DMS 273 (cell line): ENCODE data around the gene IDH3G.
A peak's percentile ranks its signal among the peaks of the same experiment; 100 is the strongest.

Experiments used
- DNase-seq: peaks from one replicate; lab custom pipeline; 2025; ENCODE audit not compliant: unreplicated experiment; lab: John Stamatoyannopoulos, UW

Gene IDH3G

GRCh38 chrX:153791104-153791852 lies 2.9 kb downstream of the IDH3G start:
- no peak for DNase-seq

DNA sequence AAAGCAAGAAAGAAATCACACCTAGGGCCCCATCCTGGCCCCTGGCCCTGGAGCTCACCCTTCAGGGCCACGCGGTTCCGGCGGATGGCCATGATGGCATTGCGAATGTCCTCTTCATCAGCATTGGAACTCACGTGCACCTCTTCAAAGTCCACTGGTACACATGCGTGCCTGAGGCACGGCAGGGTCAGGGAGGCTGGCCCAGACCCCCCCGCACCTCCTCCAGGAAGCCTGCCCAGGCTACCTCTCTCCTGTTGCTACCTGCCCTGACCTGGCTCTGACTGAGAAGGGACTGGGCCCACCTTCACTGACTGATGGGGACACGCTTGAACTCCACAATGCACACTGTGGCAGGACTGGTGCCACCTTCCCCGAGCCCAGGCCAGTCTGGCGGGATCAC lies 4.5 kb downstream of the IDH3G start:
- DNase-seq: no peak

GRCh38 chrX:153786669-153787068 lies 7.5 kb downstream of the IDH3G start:
- DNase-seq: peak; percentile 43

GRCh38 chrX:153784325-153784967 lies 9.7 kb downstream of the IDH3G start:
- DNase-seq: no peak

- no peak for DNase-seq
Observed at GRCh38 chrX:153783378-153784013, 10.7 kb downstream of the IDH3G start.

DNA sequence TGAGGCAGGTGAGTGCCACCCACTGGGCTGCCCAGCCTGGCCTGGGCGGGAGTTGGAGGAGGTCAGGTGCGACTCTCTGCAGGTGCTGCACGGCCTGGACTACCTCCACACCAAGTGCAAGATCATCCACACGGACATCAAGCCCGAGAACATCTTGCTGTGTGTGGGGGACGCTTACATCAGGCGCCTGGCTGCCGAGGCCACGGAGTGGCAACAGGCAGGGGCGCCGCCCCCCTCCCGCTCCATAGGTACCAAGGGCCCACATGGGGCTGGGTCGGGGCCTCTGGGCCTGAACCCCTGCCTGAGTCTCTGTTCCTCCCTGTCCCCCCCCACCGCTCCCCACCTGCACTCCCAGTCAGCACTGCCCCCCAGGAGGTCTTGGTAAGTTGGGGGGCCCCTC lies 11.3 kb downstream of the IDH3G start:
- DNase-seq: no peak

DNA sequence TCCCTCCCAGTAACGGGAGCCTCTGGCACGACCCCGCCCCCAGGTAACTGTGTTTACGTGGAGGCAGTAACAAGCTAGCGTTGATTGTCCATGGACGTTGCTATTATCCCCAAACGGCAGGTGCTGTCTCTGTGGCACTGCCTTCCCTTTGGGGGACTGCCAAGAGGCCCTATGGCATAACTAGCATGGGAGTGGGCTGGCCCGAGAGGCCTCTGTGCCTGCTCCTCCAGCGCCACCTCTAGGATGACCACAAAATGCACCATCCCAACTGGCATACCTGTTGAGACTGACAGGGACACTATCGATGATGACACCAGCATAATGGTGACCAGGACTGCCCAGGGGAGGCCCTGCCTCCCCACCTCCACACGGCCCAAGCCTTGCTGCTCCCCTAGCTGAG lies 11.9 kb downstream of the IDH3G start:
- DNase-seq: peak; percentile 93

- peak; percentile 79 for DNase-seq
Observed at GRCh38 chrX:153781428-153782047, 12.6 kb downstream of the IDH3G start.

DNA sequence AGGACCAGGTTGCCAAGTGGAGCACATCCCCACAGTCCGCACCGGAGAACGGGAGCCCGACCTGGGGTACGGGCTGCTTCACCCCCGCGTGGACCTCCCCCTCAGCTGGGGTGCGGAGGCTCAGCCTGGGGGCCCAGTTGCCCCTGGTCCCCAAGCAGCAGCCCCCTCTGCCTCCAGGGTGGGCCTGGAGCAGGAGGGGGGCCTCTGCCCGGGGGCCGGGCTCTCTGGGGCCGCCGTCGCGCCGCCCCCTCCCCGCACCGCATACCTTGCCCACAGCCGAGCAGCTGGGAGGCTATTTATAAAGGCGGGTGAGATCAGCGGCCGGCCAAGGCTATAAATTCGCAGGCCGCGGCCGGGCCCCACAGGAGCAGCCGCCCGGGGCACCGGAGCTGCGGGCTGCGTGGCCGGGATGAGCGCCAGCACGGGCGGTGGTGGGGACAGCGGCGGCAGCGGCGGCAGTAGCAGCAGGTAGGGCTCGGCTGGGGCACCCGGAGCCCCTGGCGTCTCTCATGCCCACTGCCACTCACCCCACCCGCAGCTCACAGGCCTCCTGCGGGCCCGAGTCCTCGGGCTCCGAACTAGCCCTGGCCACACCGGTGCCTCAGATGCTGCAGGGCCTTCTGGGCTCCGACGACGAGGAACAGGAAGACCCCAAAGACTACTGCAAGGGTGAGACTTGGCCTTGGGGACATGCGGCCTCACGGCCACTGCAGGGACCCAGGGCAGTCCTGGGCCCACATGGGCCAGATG lies 13.3 kb downstream of the IDH3G start, which contains the start of gene SRPK3:
Gene SRPK3 (plus strand): TSS at position 364 of the 750 bp plus-strand sequence. CDS start 46 bp downstream, at position 410.
- peak; percentile 74 for DNase-seq

DNA sequence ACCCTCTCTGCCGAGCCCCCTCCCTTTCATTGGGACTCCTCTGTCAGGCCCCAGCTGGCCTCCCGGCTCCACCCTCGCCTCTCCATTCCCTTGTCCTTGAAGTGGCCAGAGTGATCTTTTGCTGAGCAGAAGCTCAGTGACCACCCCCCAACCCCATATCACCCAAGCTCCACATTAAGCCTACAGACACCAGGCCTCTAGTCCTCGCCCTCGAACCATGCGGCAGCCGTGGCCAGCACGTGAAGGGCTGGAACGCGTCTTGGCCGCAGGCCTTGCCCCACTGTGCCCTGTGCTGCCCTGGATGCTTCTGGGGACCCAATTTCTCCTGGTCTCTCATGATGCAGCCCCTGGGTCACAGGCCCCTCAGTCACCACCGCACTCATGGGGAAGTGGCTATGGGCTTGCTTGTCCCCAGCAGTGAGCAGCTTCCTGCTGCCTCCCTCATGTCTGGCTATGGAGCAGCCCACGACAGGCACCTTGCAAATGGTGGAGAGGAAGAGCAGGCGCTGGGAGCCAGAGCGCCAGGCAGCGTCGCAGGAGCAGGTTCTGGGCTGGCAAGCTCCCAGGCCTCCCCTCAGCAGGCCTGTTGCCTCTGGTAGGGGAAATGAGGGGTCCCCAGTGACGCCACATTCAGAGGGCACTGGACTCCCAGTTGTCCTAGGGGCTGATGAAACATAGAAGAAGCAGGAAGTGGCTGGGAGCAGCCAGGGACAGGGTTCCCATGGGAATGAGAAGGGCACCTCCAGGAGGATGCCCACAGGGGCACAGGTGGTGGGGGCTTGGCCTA lies 14.1 kb downstream of the IDH3G start:
- DNase-seq: no peak

DNA sequence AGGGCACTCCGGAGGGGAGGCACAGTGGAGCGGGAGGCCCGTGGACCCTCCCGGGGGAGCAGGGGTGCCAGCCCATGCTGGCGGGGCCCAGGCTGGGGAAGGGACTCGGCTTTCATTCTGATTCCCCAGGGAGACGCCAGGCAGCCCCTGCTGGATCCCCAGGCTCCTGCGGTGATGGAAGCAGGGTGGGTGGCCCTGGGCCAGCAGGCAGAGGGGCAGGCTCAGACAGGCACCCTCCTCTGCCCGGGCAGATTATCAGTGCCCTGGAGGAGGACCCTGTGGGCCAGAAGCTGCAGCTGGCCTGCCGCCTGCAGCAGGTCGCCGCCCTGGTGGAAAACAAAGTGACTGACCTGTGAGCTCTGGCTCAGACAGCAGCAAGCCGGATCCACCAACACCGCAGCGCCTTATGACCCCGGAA lies 15.5 kb downstream of the IDH3G start:
- peak; percentile 79 for DNase-seq

DNA sequence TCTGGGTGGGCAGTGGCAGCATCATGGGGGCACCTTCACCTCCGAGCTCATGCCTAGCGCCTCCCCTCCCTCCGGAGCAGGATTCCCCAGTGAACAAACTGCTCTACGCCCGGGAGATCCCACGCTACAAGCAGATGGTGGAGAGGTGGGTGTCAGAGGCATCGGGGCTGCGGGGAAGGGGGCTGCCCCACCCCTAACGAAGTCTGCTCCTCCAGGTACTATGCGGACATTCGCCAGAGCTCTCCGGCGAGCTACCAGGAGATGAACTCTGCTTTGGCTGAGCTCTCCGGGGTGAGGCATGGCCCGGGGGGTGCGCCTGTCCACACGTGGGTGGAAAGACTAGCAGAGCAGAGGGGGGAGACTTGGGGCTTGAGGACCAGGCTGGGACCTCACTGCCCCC lies 16.0 kb downstream of the IDH3G start:
- peak; percentile 57 for DNase-seq

DNA sequence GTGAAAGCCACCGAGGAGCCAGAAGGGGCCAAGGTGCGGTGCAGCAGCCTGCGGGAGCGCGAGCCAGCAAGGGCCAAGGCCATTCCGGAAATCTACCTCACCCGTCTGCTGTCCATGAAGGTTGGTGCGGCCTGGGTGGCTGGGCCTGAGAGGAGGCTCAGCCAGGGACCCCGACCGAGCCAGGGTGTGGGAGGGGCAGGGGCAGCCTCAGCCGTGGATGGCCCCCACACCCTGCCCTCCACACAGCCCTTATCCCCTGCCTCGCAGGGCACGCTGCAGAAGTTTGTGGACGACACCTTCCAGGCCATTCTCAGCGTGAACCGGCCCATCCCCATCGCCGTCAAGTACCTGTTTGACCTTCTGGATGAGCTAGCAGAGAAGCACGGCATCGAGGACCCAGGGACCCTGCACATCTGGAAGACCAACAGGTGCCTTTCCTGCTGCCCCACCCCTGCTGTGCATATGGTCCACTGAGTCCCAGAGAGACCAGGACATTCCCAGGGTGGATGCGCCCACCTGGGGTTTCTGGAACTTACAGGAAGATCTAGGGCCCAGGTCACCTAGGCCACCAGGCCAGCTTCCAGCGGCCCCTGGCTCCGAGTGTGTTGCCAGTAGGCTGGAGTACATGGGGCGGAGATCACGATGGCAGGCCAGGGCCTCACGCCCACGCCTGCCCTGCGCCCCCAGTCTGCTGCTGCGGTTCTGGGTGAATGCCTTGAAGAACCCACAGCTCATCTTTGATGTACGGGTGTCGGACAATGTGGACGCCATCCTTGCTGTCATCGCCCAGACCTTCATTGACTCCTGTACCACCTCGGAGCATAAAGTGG lies 16.7 kb downstream of the IDH3G start:
- DNase-seq: no peak

- DNase-seq: no peak
Observed at GRCh38 chrX:153776611-153777045, 17.5 kb downstream of the IDH3G start.

- DNase-seq: no peak
Observed at GRCh38 chrX:153776120-153776599, 18.0 kb downstream of the IDH3G start.

DNA sequence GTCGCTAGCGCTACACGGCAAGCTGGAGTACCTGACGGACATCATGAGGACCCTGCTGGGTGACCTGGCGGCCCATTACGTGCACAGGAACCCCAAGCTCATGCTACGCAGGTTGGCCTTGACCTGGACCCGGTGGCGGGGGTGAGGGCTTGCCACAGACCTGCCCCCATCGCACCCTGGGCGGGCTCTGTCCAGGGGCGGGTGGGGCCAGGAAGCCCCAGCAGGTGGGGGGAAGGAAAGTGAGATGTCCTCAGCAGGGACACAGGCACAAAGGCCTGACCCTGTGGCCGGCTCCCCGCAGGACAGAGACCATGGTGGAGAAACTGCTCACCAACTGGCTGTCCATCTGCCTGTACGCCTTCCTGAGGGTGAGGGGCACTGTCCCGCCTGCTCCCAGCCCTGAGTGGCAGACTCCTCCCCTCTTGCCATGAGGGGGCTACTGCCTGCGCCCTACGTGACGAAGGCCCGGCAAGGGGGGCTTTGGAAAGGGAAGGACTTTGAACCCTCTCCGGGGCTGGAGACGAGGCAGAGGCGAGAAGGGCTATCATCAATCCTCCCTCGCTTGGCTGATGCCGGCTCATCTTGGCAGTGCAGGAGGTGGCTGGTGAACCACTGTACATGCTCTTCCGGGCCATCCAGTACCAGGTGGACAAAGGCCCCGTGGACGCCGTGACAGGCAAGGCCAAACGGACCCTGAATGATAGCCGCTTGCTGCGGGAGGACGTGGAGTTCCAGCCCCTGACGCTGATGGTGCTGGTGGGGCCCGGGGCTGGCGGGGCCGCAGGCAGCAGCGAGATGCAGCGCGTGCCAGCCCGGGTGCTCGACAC lies 18.7 kb downstream of the IDH3G start:
- DNase-seq: no peak

- DNase-seq: no peak
Observed at GRCh38 chrX:153774576-153775292, 19.4 kb downstream of the IDH3G start.
